HG03039 (cell line): Measurements from ENCODE around the gene PRSS58.

Experiments
- ATAC-seq: cut with Tn5 transposase; IDR thresholded peaks from one replicate; pipeline ENCODE4 v1.9.1; 2021; ENCODE audit warnings: mild to moderate bottlenecking, moderate library complexity; ENCODE audit not compliant: unreplicated experiment

PRSS58 gene

GRCh38 chr7:142257958-142258357 lies at the start of gene PRSS58:
TSS of gene PRSS58 (minus strand) at chr7:142258058. CDS start at chr7:142257707, 351 bp downstream.
- no peak for ATAC-seq

GRCh38 chr7:142307246-142307900 lies 49.5 kb upstream of the PRSS58 start:
- ATAC-seq = no peak

- no peak for ATAC-seq
These were observed 45.8 kb upstream of the PRSS58 start for GRCh38 chr7:142303650-142304049.

GRCh38 chr7:142301923-142302550 lies 44.2 kb upstream of the PRSS58 start:
- ATAC-seq = no peak

- no peak for ATAC-seq
These were observed 43.4 kb upstream of the PRSS58 start for GRCh38 chr7:142301299-142301698.

- ATAC-seq = no peak
These were observed 42.8 kb upstream of the PRSS58 start for GRCh38 chr7:142300689-142301088.

GRCh38 chr7:142299237-142299781 lies 41.5 kb upstream of the PRSS58 start:
- ATAC-seq = no peak

GRCh38 chr7:142298627-142299026 lies 40.8 kb upstream of the PRSS58 start:
- no peak for ATAC-seq

GRCh38 chr7:142298009-142298408 lies 40.2 kb upstream of the PRSS58 start:
- ATAC-seq = no peak

- ATAC-seq = no peak
These were observed 22.4 kb upstream of the PRSS58 start for GRCh38 chr7:142280263-142280662.

GRCh38 chr7:142279601-142280000 lies 21.7 kb upstream of the PRSS58 start:
- no peak for ATAC-seq

- ATAC-seq = no peak
These were observed 17.2 kb upstream of the PRSS58 start for GRCh38 chr7:142275028-142275427.

- ATAC-seq = no peak
These were observed 15.0 kb upstream of the PRSS58 start for GRCh38 chr7:142272841-142273240.

GRCh38 chr7:142263598-142264380 lies 5.9 kb upstream of the PRSS58 start:
- no peak for ATAC-seq

- ATAC-seq = no peak
These were observed 7.2 kb downstream of the PRSS58 start for GRCh38 chr7:142250705-142251104.

- no peak for ATAC-seq
These were observed 7.9 kb downstream of the PRSS58 start for GRCh38 chr7:142249918-142250317.

GRCh38 chr7:142248166-142249160 lies 9.4 kb downstream of the PRSS58 start:
- no peak for ATAC-seq

- ATAC-seq = no peak
These were observed 14.0 kb downstream of the PRSS58 start for GRCh38 chr7:142243823-142244222.

GRCh38 chr7:142240546-142240945 lies 17.3 kb downstream of the PRSS58 start:
- ATAC-seq = no peak

- ATAC-seq = no peak
These were observed 26.1 kb downstream of the PRSS58 start for GRCh38 chr7:142231716-142232115.
